KMS-11 (cell line): Measurements from ENCODE around the gene RNF169.

ENCODE experiments used
- H2AFZ ChIP-seq: fragments of 200-600 bp; sonication (generic); 2 replicates; pipeline ENCODE4 v1.6.1; 2016; ENCODE audit warnings: antibody characterized with exemption, mixed run types, low read depth
- H3K27ac ChIP-seq: fragments of 200-600 bp; sonication (generic); 2 replicates; pipeline ENCODE4 v1.6.1; 2016; ENCODE audit warnings: mild to moderate bottlenecking, mixed run types
- H3K27me3 ChIP-seq: fragments of 200-600 bp; sonication (generic); 2 replicates; pipeline ENCODE4 v1.6.1; 2017; ENCODE audit warnings: mild to moderate bottlenecking, low read depth, mixed run types, moderate library complexity; ENCODE audit not compliant: insufficient read depth
- H3K36me3 ChIP-seq: fragments of 200-600 bp; sonication (generic); 2 replicates; pipeline ENCODE4 v1.6.1; 2017; ENCODE audit warnings: mild to moderate bottlenecking, mixed run types; ENCODE audit not compliant: insufficient read depth
- H3K4me1 ChIP-seq: fragments of 200-600 bp; sonication (generic); 2 replicates; pipeline ENCODE4 v1.6.1; 2016; ENCODE audit warnings: mild to moderate bottlenecking, low read depth, mixed run types; ENCODE audit not compliant: poor library complexity, severe bottlenecking
- H3K4me2 ChIP-seq: fragments of 200-600 bp; sonication (generic); 2 replicates; pipeline ENCODE4 v1.7.0; 2016; ENCODE audit warnings: mild to moderate bottlenecking, mixed run types
- H3K4me3 ChIP-seq: fragments of 200-600 bp; sonication (generic); IDR thresholded peaks from 2 replicates; pipeline ENCODE4 v1.6.1; 2017; ENCODE audit warnings: low read depth, low read length, mixed read lengths; ENCODE audit not compliant: insufficient read depth
- H3K79me2 ChIP-seq: fragments of 200-600 bp; sonication (generic); 2 replicates; pipeline ENCODE4 v1.6.1; 2016; ENCODE audit warnings: low read depth, mixed run types; ENCODE audit not compliant: insufficient read depth
- H3K9ac ChIP-seq: fragments of 200-600 bp; sonication (generic); 2 replicates; pipeline ENCODE4 v1.6.1; 2016; ENCODE audit warnings: mild to moderate bottlenecking, mixed run types
- H4K20me1 ChIP-seq: fragments of 200-600 bp; sonication (generic); 2 replicates; pipeline ENCODE4 v1.6.1; 2016; ENCODE audit warnings: mild to moderate bottlenecking, mixed run types; ENCODE audit not compliant: insufficient read depth
- CTCF ChIP-seq: fragments of 200-600 bp; sonication (generic); conservative IDR thresholded peaks from 2 replicates; pipeline ENCODE4 v1.6.1; 2017; ENCODE audit warnings: low read depth, mild to moderate bottlenecking, antibody characterized with exemption, low read length, moderate library complexity, mixed read lengths

RNF169 gene

GRCh38 chr11:74809801-74810200 lies 61.2 kb downstream of the RNF169 start:
- Histone ChIP-seq H3K4me2 (no peak overlapping the region), H3K36me3 (no peaks in the 10 kb centered on the region), H2AFZ (no peak overlapping the region), H3K79me2 (0 out of 2 replicates have a peak, but pooled peaks cover 4% of the 10 kb centered on the region), H3K27ac (no peak overlapping the region), H4K20me1 (no peaks in the 10 kb centered on the region), H3K4me3 (no peak overlapping the region), H3K4me1 (peaks cover 8% of the 10 kb centered on the region), H3K9ac (no peak overlapping the region), H3K27me3 (no peaks in the 10 kb centered on the region)
- no peak for TF ChIP-seq CTCF

GRCh38 chr11:74815966-74816365 lies 67.3 kb downstream of the RNF169 start:
- Histone ChIP-seq H3K27me3 (no peaks in the 10 kb centered on the region), H3K36me3 (peaks cover 7% of the 10 kb centered on the region; the same call in 1 of the 2 replicates)
- TF ChIP-seq CTCF = no peak

GRCh38 chr11:74816664-74817063 lies 68.0 kb downstream of the RNF169 start:
- 0 out of 2 replicates have a peak, but pooled peaks cover 4% of the 10 kb centered on the region for H3K79me2 ChIP-seq
- no peak overlapping the region for H3K27ac ChIP-seq
- no peak for TF ChIP-seq CTCF
- peaks cover 7% of the 10 kb centered on the region; the same call in 1 of the 2 replicates for H3K36me3 ChIP-seq
- H3K4me1 ChIP-seq = no peaks in the 10 kb centered on the region
- no peaks in the 10 kb centered on the region for H3K27me3 ChIP-seq
- H3K4me2 ChIP-seq = no peak overlapping the region
- H3K9ac ChIP-seq = no peak overlapping the region
- no peaks in the 10 kb centered on the region for H4K20me1 ChIP-seq
- no peak overlapping the region for H2AFZ ChIP-seq
- no peak overlapping the region for H3K4me3 ChIP-seq

More at GRCh38 chr11:74815966-74816365, 67.3 kb downstream of the RNF169 start:
- H4K20me1 ChIP-seq = no peaks in the 10 kb centered on the region
- no peak overlapping the region for H3K4me3 ChIP-seq
- H3K9ac ChIP-seq = no peak overlapping the region
- H3K4me2 ChIP-seq = no peak overlapping the region
- 0 out of 2 replicates have a peak, but pooled peaks cover 4% of the 10 kb centered on the region for H3K79me2 ChIP-seq
- no peaks in the 10 kb centered on the region for H3K4me1 ChIP-seq
- no peak overlapping the region for H2AFZ ChIP-seq
- no peak overlapping the region for H3K27ac ChIP-seq

GRCh38 chr11:74818283-74818946 lies 69.8 kb downstream of the RNF169 start:
- Histone ChIP-seq H3K4me1 (no peaks in the 10 kb centered on the region), H3K4me3 (no peak overlapping the region), H3K27ac (no peak overlapping the region), H3K4me2 (no peak overlapping the region), H2AFZ (no peak overlapping the region), H3K9ac (no peak overlapping the region), H3K36me3 (peaks cover 7% of the 10 kb centered on the region; the same call in 1 of the 2 replicates), H3K27me3 (no peaks in the 10 kb centered on the region), H4K20me1 (no peaks in the 10 kb centered on the region), H3K79me2 (no peaks in the 10 kb centered on the region)
- no peak for TF ChIP-seq CTCF
